Activated T-cell treated with anti-CD3 and anti-CD28 coated beads for 4 hours (primary cell): ENCODE measurements around the gene OR51Q1.

ENCODE experiments used
- DNase-seq: peaks from one replicate; pipeline ENCODE4 v3.0.0-alpha.2; 2020

OR51Q1 gene, protein sequence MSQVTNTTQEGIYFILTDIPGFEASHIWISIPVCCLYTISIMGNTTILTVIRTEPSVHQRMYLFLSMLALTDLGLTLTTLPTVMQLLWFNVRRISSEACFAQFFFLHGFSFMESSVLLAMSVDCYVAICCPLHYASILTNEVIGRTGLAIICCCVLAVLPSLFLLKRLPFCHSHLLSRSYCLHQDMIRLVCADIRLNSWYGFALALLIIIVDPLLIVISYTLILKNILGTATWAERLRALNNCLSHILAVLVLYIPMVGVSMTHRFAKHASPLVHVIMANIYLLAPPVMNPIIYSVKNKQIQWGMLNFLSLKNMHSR

GRCh38 chr11:5421811-5422210 lies at the start of gene OR51Q1:
Gene OR51Q1, plus strand, starts transcription at chr11:5422111. Its CDS starts 90 bp downstream, at chr11:5422201.
- DNase-seq = no peak

DNA sequence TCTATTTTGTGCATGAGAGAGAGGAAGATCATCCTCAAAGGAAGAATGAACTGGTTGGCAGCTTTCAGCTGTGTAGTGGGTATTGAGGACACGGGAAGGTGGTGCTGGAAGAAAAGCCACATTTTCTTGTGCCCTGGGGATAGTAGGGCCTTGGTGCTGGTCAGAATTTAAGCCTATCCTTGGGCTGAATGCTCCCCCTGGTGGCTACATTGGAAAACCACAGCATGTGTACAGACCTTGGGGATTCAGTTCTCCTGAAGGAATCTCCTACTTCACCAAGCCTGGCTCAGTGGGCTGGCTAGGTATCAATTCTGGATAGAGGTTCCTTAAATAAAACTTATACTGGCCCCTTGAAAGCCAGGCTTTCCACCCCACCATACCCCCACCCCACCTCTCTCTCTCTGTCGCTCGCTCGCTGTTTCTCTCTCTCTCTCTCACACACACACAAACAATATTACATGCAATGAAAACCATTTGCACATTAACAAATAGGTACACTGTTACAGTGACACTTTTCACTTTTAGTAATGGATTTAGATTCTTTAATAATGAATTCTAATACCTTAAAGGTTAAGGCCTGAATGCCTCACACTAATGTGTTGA lies 41.1 kb upstream of the OR51Q1 start:
- DNase-seq = no peak

- no peak for DNase-seq
Measured at GRCh38 chr11:5383576-5383975, 38.3 kb upstream of the OR51Q1 start, which contains the start of gene OR51M1. Gene OR51M1, plus strand, starts transcription at chr11:5383812. Its CDS starts 5,587 bp downstream, at chr11:5389399.

DNA sequence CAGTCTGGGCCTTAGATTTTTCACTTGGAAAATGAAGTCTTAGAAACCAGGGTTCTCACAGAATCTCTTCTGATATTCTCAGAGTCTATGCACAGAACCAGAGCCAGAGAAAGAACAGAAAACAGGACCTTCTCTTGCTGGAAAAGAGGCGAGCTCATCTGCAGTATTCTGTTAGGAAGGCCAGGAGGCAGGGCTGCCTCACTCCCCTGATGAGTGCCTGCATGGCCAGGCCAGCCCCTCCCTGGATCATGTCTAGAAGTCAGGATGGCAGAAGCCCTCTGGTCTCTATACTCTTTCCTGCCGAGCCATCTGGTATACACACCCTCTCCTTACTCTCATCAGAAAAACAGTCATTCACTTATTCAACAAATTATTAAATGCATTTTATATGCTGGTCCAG lies 37.6 kb upstream of the OR51Q1 start:
- DNase-seq = no peak

DNA sequence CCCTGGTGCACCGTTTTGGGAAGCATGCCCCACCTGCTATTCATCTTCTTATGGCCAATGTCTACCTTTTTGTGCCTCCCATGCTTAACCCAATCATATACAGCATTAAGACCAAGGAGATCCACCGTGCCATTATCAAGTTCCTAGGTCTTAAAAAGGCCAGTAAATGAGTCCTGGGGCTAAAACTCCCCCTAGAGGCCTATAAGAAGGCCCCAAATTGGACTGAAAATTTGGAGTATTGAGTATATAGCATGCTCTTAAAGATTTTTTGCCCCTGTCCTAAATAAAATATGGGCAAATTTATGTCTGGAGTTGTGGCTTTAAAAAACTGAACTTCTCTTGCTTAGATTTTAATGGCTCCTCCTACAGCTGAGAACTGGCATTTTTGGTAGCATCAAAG lies 31.7 kb upstream of the OR51Q1 start:
- DNase-seq = no peak

DNA sequence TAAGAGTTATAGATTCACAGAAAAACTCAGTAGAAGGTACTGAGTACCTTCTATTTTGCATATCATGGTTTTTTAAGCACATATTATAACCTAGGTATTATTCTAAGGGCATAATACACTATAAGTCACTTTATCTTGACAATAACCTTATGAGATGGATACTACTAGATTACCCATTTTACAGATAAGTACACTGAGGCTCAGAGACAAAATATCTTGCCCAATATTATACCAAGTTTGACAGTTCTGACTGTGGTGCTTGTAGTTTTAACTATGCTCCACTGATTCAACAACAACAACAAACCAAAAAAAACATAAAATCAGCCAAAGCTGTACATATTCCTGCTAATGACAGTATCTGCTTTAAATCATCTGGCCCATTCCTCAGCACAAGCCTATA lies 27.8 kb upstream of the OR51Q1 start:
- DNase-seq = no peak

GRCh38 chr11:5398936-5399335 lies 23.0 kb upstream of the OR51Q1 start:
- DNase-seq = no peak

- no peak for DNase-seq
Measured at GRCh38 chr11:5405173-5405572, 16.7 kb upstream of the OR51Q1 start.

- no peak for DNase-seq
Measured at GRCh38 chr11:5420993-5421392, 918 bp upstream of the OR51Q1 start.

- no peak for DNase-seq
Measured at GRCh38 chr11:5423131-5423530, 1.2 kb downstream of the OR51Q1 start.

DNA sequence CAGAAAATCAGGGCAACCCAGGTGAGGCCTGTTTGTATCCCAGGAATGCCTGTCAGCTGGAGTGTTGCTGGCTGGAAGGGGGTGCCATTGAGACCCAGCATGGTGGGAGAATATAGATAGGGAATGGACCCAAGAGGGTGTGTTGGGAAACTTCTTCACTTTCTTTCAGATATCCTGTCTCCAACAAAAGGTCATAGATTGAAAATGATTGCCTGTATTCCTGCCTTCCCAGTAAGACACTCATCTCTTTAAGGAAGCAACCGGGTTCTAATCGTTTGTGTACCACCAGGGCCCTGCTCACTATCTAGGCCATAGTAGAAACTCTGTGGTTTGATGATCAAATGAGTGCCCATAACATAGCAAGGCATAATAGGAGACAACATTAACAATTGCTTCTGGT lies 19.5 kb downstream of the OR51Q1 start, which contains the start of gene OR51I1:
Gene OR51I1 (minus strand): TSS at position 101 of the 400 bp plus-strand sequence. CDS start 0 bp downstream, at position 101.
- no peak for DNase-seq

DNA sequence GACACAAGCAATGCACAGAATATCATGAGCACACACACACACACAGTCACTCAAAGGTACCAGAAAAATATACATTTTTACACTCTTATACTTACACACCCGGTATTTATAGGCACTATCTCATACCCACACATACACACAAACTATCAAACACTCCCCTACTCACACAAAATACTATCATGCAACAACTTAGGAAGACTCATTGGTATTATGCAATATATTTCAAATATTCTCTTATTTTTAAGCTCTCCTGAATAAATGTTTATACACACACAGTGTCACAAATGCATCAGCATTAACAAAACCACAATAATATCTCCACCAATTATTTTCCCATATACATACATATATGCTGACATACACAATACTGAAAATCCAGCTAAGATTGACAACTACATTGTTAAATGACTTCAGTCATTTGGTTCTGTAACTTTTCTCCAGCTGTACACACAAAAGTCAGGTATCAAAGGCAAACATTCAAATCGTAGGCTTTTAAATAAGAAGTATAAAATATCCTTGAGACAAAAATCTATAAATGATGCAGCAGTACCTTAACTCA lies 22.0 kb downstream of the OR51Q1 start:
- no peak for DNase-seq

DNA sequence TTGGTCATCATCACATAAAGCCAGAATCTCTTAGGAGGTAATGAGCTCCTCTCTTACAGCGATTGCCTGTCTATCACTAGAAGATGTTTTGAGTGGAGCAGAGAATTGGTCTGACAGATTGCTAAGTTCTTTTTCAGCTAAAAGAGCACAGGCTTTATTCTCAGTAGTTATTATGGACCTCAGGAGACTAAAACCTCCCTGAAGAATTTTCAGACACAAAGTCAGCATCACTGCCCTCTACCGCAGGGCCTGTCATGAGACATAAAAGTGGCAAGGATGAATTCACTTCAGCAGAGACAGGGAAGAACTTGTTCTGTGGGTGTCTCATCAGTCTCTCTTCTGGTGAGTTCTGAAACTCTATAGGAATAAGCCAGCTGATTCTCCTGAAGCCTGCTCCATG lies 27.1 kb downstream of the OR51Q1 start, which contains the start of gene OR51I2:
Gene OR51I2 (plus strand): TSS at position 301 of the 400 bp plus-strand sequence. CDS start 4,166 bp downstream, outside the sequence.
- DNase-seq = no peak

GRCh38 chr11:5449432-5449831 lies 27.5 kb downstream of the OR51Q1 start:
- DNase-seq = no peak

- DNase-seq = no peak
Measured at GRCh38 chr11:5460983-5461621, 39.2 kb downstream of the OR51Q1 start.

DNA sequence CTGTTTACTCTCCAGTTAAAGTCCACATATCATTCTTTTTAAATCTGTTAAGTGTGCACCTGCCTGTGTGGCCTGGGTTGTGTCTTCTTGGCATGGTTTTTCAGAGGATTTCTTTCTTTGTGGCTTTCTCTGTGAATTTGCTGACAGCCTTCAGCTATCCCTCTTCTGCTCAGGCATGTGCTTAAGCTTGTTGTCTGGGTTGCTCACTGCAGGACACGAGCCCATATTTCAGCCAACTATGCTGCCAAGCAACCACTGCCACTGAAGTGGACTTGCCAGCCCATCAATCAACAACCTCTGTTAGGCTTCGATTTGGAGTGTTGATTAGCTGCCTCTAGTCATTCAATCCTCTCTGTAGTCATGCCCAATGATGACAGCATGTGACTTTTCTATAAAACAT lies 45.6 kb downstream of the OR51Q1 start:
- DNase-seq = no peak
